Neuronal stem cell (in vitro differentiated cells): ENCODE measurements around the gene ADPGK.

Experiments
- DNase-seq: peaks from one replicate; pipeline ENCODE4 v3.0.0-alpha.2; 2013; ENCODE audit warnings: low spot score
- H2AFZ ChIP-seq: one replicate; pipeline ENCODE4 v1.6.1; 2013; ENCODE audit warnings: mild to moderate bottlenecking, low read length, inconsistent platforms
- H2AK5ac ChIP-seq: 2 replicates; pipeline ENCODE4 v1.6.1; 2013; ENCODE audit warnings: low read depth, mild to moderate bottlenecking, inconsistent platforms, low read length, moderate library complexity, mixed read lengths
- H2BK120ac ChIP-seq: 2 replicates; pipeline ENCODE4 v1.6.1; 2013; ENCODE audit warnings: low read depth, mild to moderate bottlenecking, inconsistent platforms, low read length, moderate library complexity, mixed read lengths
- H2BK12ac ChIP-seq: one replicate; pipeline ENCODE4 v1.6.1; 2013; ENCODE audit warnings: low read length, inconsistent platforms
- H2BK15ac ChIP-seq: 2 replicates; pipeline ENCODE4 v1.6.1; 2013; ENCODE audit warnings: mild to moderate bottlenecking, low read length, inconsistent platforms, mixed read lengths
- H2BK5ac ChIP-seq: one replicate; pipeline ENCODE4 v1.6.1; 2013; ENCODE audit warnings: inconsistent platforms, mild to moderate bottlenecking, low read length, moderate library complexity
- H3K14ac ChIP-seq: one replicate; pipeline ENCODE4 v1.6.1; 2013; ENCODE audit warnings: low read length, inconsistent platforms
- H3K18ac ChIP-seq: 2 replicates; pipeline ENCODE4 v1.6.1; 2013; ENCODE audit warnings: low read length, inconsistent platforms
- H3K23ac ChIP-seq: 2 replicates; pipeline ENCODE4 v1.6.1; 2013; ENCODE audit warnings: low read depth, mild to moderate bottlenecking, mixed read lengths, low read length, inconsistent platforms; ENCODE audit not compliant: poor library complexity
- H3K27ac ChIP-seq: replicated peaks from 3 replicates; pipeline ENCODE4 v1.5.1; 2013; ENCODE audit warnings: low read length, inconsistent platforms
- H3K27me3 ChIP-seq, 3 experiments: 2 replicates each; pipeline ENCODE4 v1.6.1; 2013; ENCODE audit warnings: low read length in 3 of 3, mild to moderate bottlenecking in 2 of 3, inconsistent platforms in 1 of 3, low read depth in 1 of 3, mixed read lengths in 1 of 3, moderate library complexity in 1 of 3; ENCODE audit not compliant: control insufficient read depth in 3 of 3, insufficient read depth in 3 of 3
- H3K36me3 ChIP-seq, 2 donors: replicated peaks in 1 of 2; 2 replicates each; pipeline ENCODE4 v1.6.1; 2013; ENCODE audit warnings: low read length in 2 of 2; ENCODE audit not compliant: control insufficient read depth in 2 of 2, insufficient read depth in 2 of 2
- H3K4ac ChIP-seq: 2 replicates; pipeline ENCODE4 v1.6.1; 2013; ENCODE audit warnings: inconsistent platforms, mild to moderate bottlenecking, low read length, moderate library complexity
- H3K4me1 ChIP-seq, 2 donors: 1 replicate in 1 of 2; 2 replicates in 1 of 2; pipeline ENCODE4 v1.6.1; 2013; ENCODE audit warnings: low read length in 2 of 2, low read depth in 1 of 2; ENCODE audit not compliant: control insufficient read depth in 2 of 2, insufficient read depth in 1 of 2
- H3K4me2 ChIP-seq: one replicate; pipeline ENCODE4 v1.6.1; 2013; ENCODE audit warnings: mild to moderate bottlenecking, low read length, inconsistent platforms; ENCODE audit not compliant: insufficient read depth, poor library complexity, severe bottlenecking
- H3K4me3 ChIP-seq, 2 donors: 2 replicates each; pipeline ENCODE4 v1.5.1; 2013; ENCODE audit warnings: low read length in 2 of 2, mild to moderate bottlenecking in 2 of 2, inconsistent platforms in 1 of 2, moderate library complexity in 1 of 2
- H3K79me1 ChIP-seq: one replicate; pipeline ENCODE4 v1.6.1; 2013; ENCODE audit warnings: low read depth, mild to moderate bottlenecking, inconsistent platforms, low read length, moderate library complexity
- H3K9ac ChIP-seq: one replicate; pipeline ENCODE4 v1.6.1; 2013; ENCODE audit warnings: mild to moderate bottlenecking, low read depth, low read length, inconsistent platforms; ENCODE audit not compliant: poor library complexity
- H3K9me3 ChIP-seq, 2 donors: replicated peaks in 1 of 2; 2 replicates each; pipeline versions ENCODE3 to v1.6.1; 2013; ENCODE audit warnings: low read length in 2 of 2, mild to moderate bottlenecking in 2 of 2, inconsistent platforms in 1 of 2, low read depth in 1 of 2, mixed read lengths in 1 of 2, moderate library complexity in 1 of 2; ENCODE audit not compliant: control insufficient read depth in 2 of 2, insufficient read depth in 1 of 2
- H4K8ac ChIP-seq: one replicate; pipeline ENCODE4 v1.6.1; 2013; ENCODE audit warnings: low read depth, mild to moderate bottlenecking, inconsistent platforms, low read length, moderate library complexity
- H4K91ac ChIP-seq: one replicate; pipeline ENCODE4 v1.6.1; 2013; ENCODE audit warnings: low read length, low read depth, mild to moderate bottlenecking, inconsistent platforms; ENCODE audit not compliant: poor library complexity
- WGBS, 2 donors: extraction: QIAGEN DNeasy Blood & Tissue Kit; methylation state at CpG; one replicate each; pipeline ENCODE4 v1.1.7; 2013; ENCODE audit warnings: missing lambda C conversion rate in 2 of 2, mixed read lengths in 1 of 2; ENCODE audit not compliant: insufficient read length in 2 of 2, insufficient replicate concordance in 1 of 2; ENCODE audit errors: extremely low coverage in 2 of 2; 5-methylcytosine and 5-hydroxymethylcytosine counted together

ADPGK gene

GRCh38 chr15:72782274-72783003, 1.1 kb downstream of the ADPGK start:
- H3K23ac ChIP-seq, result no peak overlapping the region
- DNase-seq, result no peak
- peak overlapping the region; percentile 95 for H2AFZ ChIP-seq

GRCh38 chr15:72781631-72782030, 1.9 kb downstream of the ADPGK start:
- no peak overlapping the region for H3K27ac ChIP-seq
- H4K8ac ChIP-seq, result no peak overlapping the region
- H3K4me3 ChIP-seq, result peak overlapping the region in 1 of 2 donors; percentile 66
- H2BK5ac ChIP-seq, result no peak overlapping the region
- peaks cover 4% of the 10 kb centered on the region for H3K79me1 ChIP-seq
- no peak overlapping the region for H2BK12ac ChIP-seq
- peaks cover 0 to 33% of the 10 kb centered on the region in 2 donors for H3K36me3 ChIP-seq
- no peak overlapping the region for H2AK5ac ChIP-seq
- no peak overlapping the region for H2BK15ac ChIP-seq
- H4K91ac ChIP-seq, result no peak overlapping the region
- no peak for DNase-seq
- WGBS, 2 donors, result no CpG with 5 or more reads among the region's 6 CpGs
- no peak overlapping the region for H3K18ac ChIP-seq
- H3K9ac ChIP-seq, result no peak overlapping the region
- H3K4me2 ChIP-seq, result no peak overlapping the region
- H2BK120ac ChIP-seq, result no peak overlapping the region
- no peak overlapping the region for H2AFZ ChIP-seq
- H3K9me3 ChIP-seq, result no peaks in the 10 kb centered on the region
- no peak overlapping the region for H3K4ac ChIP-seq
- no peaks in the 10 kb centered on the region for H3K27me3 ChIP-seq
- no peak overlapping the region for H3K14ac ChIP-seq
- peaks cover 6 to 19% of the 10 kb centered on the region in 2 donors for H3K4me1 ChIP-seq
- H3K23ac ChIP-seq, result no peak overlapping the region

More at GRCh38 chr15:72782274-72783003, 1.1 kb downstream of the ADPGK start:
- Histone ChIP-seq H2AK5ac (peak overlapping the region; percentile 40), H3K4ac (no peak overlapping the region), H2BK120ac (no peak overlapping the region), H3K36me3 (peaks cover 0 to 29% of the 10 kb centered on the region in 2 donors), H2BK5ac (no peak overlapping the region), H4K91ac (no peak overlapping the region), H3K4me3 (peak overlapping the region; percentile 66 to 99), H3K9me3 (no peaks in the 10 kb centered on the region), H3K27ac (no peak overlapping the region), H3K27me3 (no peaks in the 10 kb centered on the region), H3K18ac (no peak overlapping the region), H2BK12ac (no peak overlapping the region), H2BK15ac (no peak overlapping the region), H4K8ac (no peak overlapping the region), H3K14ac (no peak overlapping the region), H3K4me2 (peak overlapping the region; percentile 98), H3K4me1 (peaks cover 6 to 19% of the 10 kb centered on the region in 2 donors), H3K79me1 (peaks cover 4% of the 10 kb centered on the region), H3K9ac (peak overlapping the region; percentile 87)
- no CpG with 5 or more reads among the region's 14 CpGs for WGBS, 2 donors

- H3K36me3 ChIP-seq, result peaks cover 3 to 53% of the 10 kb centered on the region in 2 donors
Measured at GRCh38 chr15:72778796-72779195, 4.8 kb downstream of the ADPGK start.

GRCh38 chr15:72774696-72775383, 8.7 kb downstream of the ADPGK start:
- H3K9ac ChIP-seq, result no peak overlapping the region
- no peak overlapping the region for H2BK15ac ChIP-seq
- no peaks in the 10 kb centered on the region for H3K4me1 ChIP-seq
- H3K4ac ChIP-seq, result no peak overlapping the region
- H3K27ac ChIP-seq, result no peak overlapping the region
- no peak overlapping the region for H2AFZ ChIP-seq
- no peak overlapping the region for H3K14ac ChIP-seq
- H3K9me3 ChIP-seq, result no peaks in the 10 kb centered on the region
- H3K18ac ChIP-seq, result no peak overlapping the region
- no peak overlapping the region for H4K91ac ChIP-seq
- H2BK5ac ChIP-seq, result no peak overlapping the region
- no CpG with 5 or more reads among the region's 2 CpGs for WGBS, 2 donors
- H3K36me3 ChIP-seq, result peaks cover 7 to 75% of the 10 kb centered on the region in 2 donors
- H4K8ac ChIP-seq, result no peak overlapping the region
- no peaks in the 10 kb centered on the region for H3K79me1 ChIP-seq
- no peak overlapping the region for H3K23ac ChIP-seq
- no peak overlapping the region for H3K4me2 ChIP-seq
- H3K27me3 ChIP-seq, result no peaks in the 10 kb centered on the region
- no peak overlapping the region for H2BK120ac ChIP-seq
- no peak for DNase-seq
- no peak overlapping the region for H3K4me3 ChIP-seq
- no peak overlapping the region for H2BK12ac ChIP-seq
- no peak overlapping the region for H2AK5ac ChIP-seq

More at GRCh38 chr15:72778796-72779195, 4.8 kb downstream of the ADPGK start:
- Histone ChIP-seq H3K4me2 (no peak overlapping the region), H2BK5ac (no peak overlapping the region), H3K4ac (no peak overlapping the region), H2BK120ac (no peak overlapping the region), H3K27ac (no peak overlapping the region), H3K79me1 (peaks cover 4% of the 10 kb centered on the region), H3K14ac (no peak overlapping the region), H3K18ac (no peak overlapping the region), H3K9ac (no peak overlapping the region), H4K8ac (no peak overlapping the region), H2BK12ac (no peak overlapping the region), H3K4me1 (peaks cover 3 to 4% of the 10 kb centered on the region in 2 donors), H3K27me3 (no peaks in the 10 kb centered on the region), H4K91ac (no peak overlapping the region), H3K9me3 (no peaks in the 10 kb centered on the region), H3K4me3 (no peak overlapping the region), H3K23ac (no peak overlapping the region), H2BK15ac (no peak overlapping the region), H2AK5ac (no peak overlapping the region), H2AFZ (no peak overlapping the region)
- DNase-seq, result no peak
- WGBS, 2 donors, result no CpG with 5 or more reads among the region's 6 CpGs
